GM23338 (cell line): Measurements from ENCODE around the gene CISD1. TPM values are rescaled to one million over a fixed set of nuclear protein-coding genes. Genes with fewer than 3 reads are reported as not detected.
A peak's percentile ranks its signal among the peaks of the same experiment; 100 is the strongest.

Source experiments
- ATAC-seq: fragments of 200-7000 bp; cut with Tn5 transposase; 3 replicates; pipeline ENCODE4 v1.9.1; 2020
- DNase-seq: peaks from one replicate; pipeline ENCODE4 v3.0.0-alpha.2; 2015; ENCODE audit warnings: low spot score
- H2AFZ ChIP-seq: fragments of 200-600 bp; sonication (generic); 2 replicates; pipeline ENCODE4 v1.8.0; 2016; ENCODE audit warnings: antibody characterized with exemption, mild to moderate bottlenecking, moderate library complexity
- H3F3A ChIP-seq: fragments of 200-600 bp; sonication (generic); replicated peaks from 2 replicates; pipeline ENCODE4 v1.8.0; 2017; ENCODE audit warnings: antibody characterized with exemption, mixed run types, low read depth
- H3K27ac ChIP-seq: fragments of 200-600 bp; sonication (generic); 2 replicates; pipeline ENCODE4 v1.6.1; 2016; ENCODE audit warnings: low read depth
- H3K27me3 ChIP-seq: fragments of 200-600 bp; sonication (generic); 2 replicates; pipeline ENCODE4 v1.8.0; 2016; ENCODE audit warnings: mild to moderate bottlenecking, mixed run types, moderate library complexity; ENCODE audit not compliant: insufficient read depth
- H3K36me3 ChIP-seq: fragments of 200-600 bp; sonication (generic); 2 replicates; pipeline ENCODE4 v1.8.0; 2016; ENCODE audit warnings: mild to moderate bottlenecking; ENCODE audit not compliant: insufficient read depth
- H3K4me1 ChIP-seq: fragments of 200-600 bp; sonication (generic); 2 replicates; pipeline ENCODE4 v1.8.0; 2016; ENCODE audit warnings: mild to moderate bottlenecking, moderate library complexity; ENCODE audit not compliant: insufficient read depth
- H3K4me2 ChIP-seq: fragments of 200-600 bp; sonication (generic); 2 replicates; pipeline ENCODE4 v1.7.1; 2017; ENCODE audit warnings: mixed run types
- H3K4me3 ChIP-seq: fragments of 200-600 bp; sonication (generic); 2 replicates; pipeline ENCODE4 v1.6.1; 2016; ENCODE audit warnings: mixed run types
- H3K79me2 ChIP-seq: fragments of 200-600 bp; sonication (generic); replicated peaks from 2 replicates; pipeline ENCODE4 v1.8.0; 2017; ENCODE audit warnings: mild to moderate bottlenecking; ENCODE audit not compliant: insufficient read depth
- H3K9me2 ChIP-seq: fragments of 200-600 bp; sonication (generic); 2 replicates; pipeline ENCODE4 v1.8.0; 2017; ENCODE audit not compliant: insufficient read depth
- H4K20me1 ChIP-seq: fragments of 200-600 bp; sonication (generic); replicated peaks from 2 replicates; pipeline ENCODE4 v1.8.0; 2017; ENCODE audit warnings: mild to moderate bottlenecking; ENCODE audit not compliant: insufficient read depth
- H3K27ac Mint-ChIP-seq: 2 replicates; pipeline ENCODE4 v1.8.0; 2020; ENCODE audit warnings: inconsistent platforms, mild to moderate bottlenecking, moderate library complexity, mixed read lengths
- H3K27me3 Mint-ChIP-seq: 3 replicates; pipeline ENCODE4 v1.8.0; 2022; ENCODE audit warnings: low read depth, mild to moderate bottlenecking, moderate library complexity, mixed read lengths, inconsistent platforms; ENCODE audit not compliant: insufficient read depth, poor library complexity
- H3K36me3 Mint-ChIP-seq: 3 replicates; pipeline ENCODE4 v1.8.0; 2021; ENCODE audit warnings: low read depth, mild to moderate bottlenecking, inconsistent platforms, moderate library complexity, mixed read lengths
- H3K4me1 Mint-ChIP-seq: 3 replicates; pipeline ENCODE4 v1.8.0; 2020; ENCODE audit warnings: mild to moderate bottlenecking, inconsistent platforms, mixed read lengths
- H3K4me3 Mint-ChIP-seq: 3 replicates; pipeline ENCODE4 v1.8.0; 2021; ENCODE audit warnings: moderate library complexity, mild to moderate bottlenecking, inconsistent platforms, mixed read lengths
- H3K9me3 Mint-ChIP-seq: 3 replicates; pipeline ENCODE4 v1.8.0; 2020; ENCODE audit warnings: moderate library complexity, mild to moderate bottlenecking, inconsistent platforms, mixed read lengths
- CREB1 ChIP-seq: fragments of 250-450 bp; sonication (Bioruptor Pico); IDR thresholded peaks from 2 replicates; pipeline ENCODE4 v1.5.0; 2020; ENCODE audit warnings: low read depth, mild to moderate bottlenecking, moderate library complexity
- CTCF ChIP-seq, 2 experiments: fragments of 200-600 bp in 1 of 2; sonication (generic) in 1 of 2; conservative IDR thresholded peaks; 2 replicates each; pipeline versions ENCODE4 v1.5.1 to v1.6.1; 2016 to 2017; ENCODE audit warnings: antibody characterized with exemption in 2 of 2, low read depth in 2 of 2, mild to moderate bottlenecking in 2 of 2, moderate library complexity in 1 of 2
- ETS1 ChIP-seq: IDR thresholded peaks from 2 replicates; pipeline ENCODE4 v1.6.1; 2016; ENCODE audit warnings: antibody characterized with exemption
- NANOG ChIP-seq: IDR thresholded peaks from 2 replicates; pipeline ENCODE4 v1.6.1; 2016; ENCODE audit warnings: antibody characterized with exemption, borderline replicate concordance
- STAT1 ChIP-seq: IDR thresholded peaks from one replicate; pipeline ENCODE4 v1.6.1; 2016; ENCODE audit warnings: antibody characterized with exemption; ENCODE audit not compliant: unreplicated experiment
- ZNF462 ChIP-seq: fragments of 250-450 bp; sonication (Bioruptor Pico); IDR thresholded peaks from 2 replicates; pipeline ENCODE4 v1.5.0; 2020; ENCODE audit warnings: mild to moderate bottlenecking, moderate library complexity
- polyA plus RNA-seq: library from polyadenylated mRNA; unstranded; fragments of >200 nt; fragmentation: Nextera tagmentation; extraction: Ambion mirVana; gene quantifications from 2 replicates; pipeline ENCODE4 v1.2.1, GENCODE V29; 2016
- total RNA-seq: library from RNA; depleted of rRNA; stranded (reverse); fragments of >200 nt; shearing (Covaris generic); gene quantifications from 2 replicates; pipeline ENCODE4 v1.2.3, GENCODE V29; 2014

CISD1 gene
- total and polyA plus RNA-seq, 2 experiments from 2014 or later = 19.9 to 99.9 TPM

GRCh38 chr10:58262766-58263165 lies 6.2 kb upstream of the CISD1 start (continued):
- TF ChIP-seq ZNF462 (CRISPR knock-in tag) (no peak), CTCF (conservative IDR thresholded peaks at IDR 0.05; ENCODE audit: low read depth in 2 of 2) (no peak), CREB1 (CRISPR knock-in tag) (no peak), STAT1 (no peak)

- Histone ChIP-seq H3K4me3 (peak overlapping the region; percentile 80), H3F3A (no peaks in the 10 kb centered on the region; the same call in 1 of the 2 replicates), H3K4me1 (peaks cover 24% of the 10 kb centered on the region), H3K4me2 (peak overlapping the region; percentile 85), H3K27ac (no peak overlapping the region), H3K27me3 (no peaks in the 10 kb centered on the region), H3K9me2 (no peaks in the 10 kb centered on the region), H2AFZ (no peak overlapping the region), H4K20me1 (no peaks in the 10 kb centered on the region), H3K36me3 (no peaks in the 10 kb centered on the region), H3K79me2 (peaks cover 74% of the 10 kb centered on the region)
- peak overlapping the region; percentile 46 for H3K4me3 Mint-ChIP-seq
- H3K36me3 Mint-ChIP-seq = no peaks in the 10 kb centered on the region
- DNase-seq = peak; percentile 44
- ATAC-seq = no peak
- peaks cover 3% of the 10 kb centered on the region; the same call in 1 of the 3 replicates for H3K9me3 Mint-ChIP-seq
- no peak overlapping the region for H3K27ac Mint-ChIP-seq
- TF ChIP-seq ETS1 = no peak
- TF ChIP-seq NANOG = peak; percentile 23; the same call in 1 of the 2 replicates
- H3K4me1 Mint-ChIP-seq = peaks cover 31% of the 10 kb centered on the region; the same call in 2 of the 3 replicates
- H3K27me3 Mint-ChIP-seq = peaks cover 7% of the 10 kb centered on the region
Observed at GRCh38 chr10:58264780-58265179, 4.2 kb upstream of the CISD1 start.
